Natural killer cell treated with Interleukin-12 subunit alpha and Interleukin-12 subunit beta and Interleukin-15 and Interleukin-18, amount 100 ng/mL, for 72 hours (primary cell): Measurements from ENCODE around the gene DGCR6L. TPM values are rescaled to one million over a fixed set of nuclear protein-coding genes. Genes with fewer than 3 reads are reported as not detected.
"Not testable (repeated sequence)": the region's sequence is repeated elsewhere in the genome, so short reads cannot be mapped to it uniquely, and the experiment has no call there.

Source experiments
- ATAC-seq, 2 donors: fragments of 150-1000 bp; cut with Tn5 transposase in 1 of 2; sonication (Bioruptor Pico), chemical (Tn5 transposase) in 1 of 2; 2 replicates each; pipeline ENCODE4 v1.10.0; 2021
- DNase-seq: peaks from one replicate; pipeline ENCODE4 v3.0.0; 2022; ENCODE audit warnings: low spot score
- H3K27ac Mint-ChIP-seq, 2 donors: 1 replicate in 1 of 2; 2 replicates in 1 of 2; pipeline ENCODE4 v1.8.0; 2022; ENCODE audit warnings: mixed read lengths in 2 of 2, mild to moderate bottlenecking in 1 of 2, moderate library complexity in 1 of 2
- H3K27me3 Mint-ChIP-seq, 2 donors: 1 replicate in 1 of 2; 2 replicates in 1 of 2; pipeline ENCODE4 v1.8.0; 2022; ENCODE audit warnings: mixed read lengths in 2 of 2
- H3K36me3 Mint-ChIP-seq: one replicate; pipeline ENCODE4 v1.8.0; 2022; ENCODE audit warnings: mixed read lengths
- H3K4me1 Mint-ChIP-seq, 2 donors: 1 replicate in 1 of 2; 2 replicates in 1 of 2; pipeline ENCODE4 v1.8.0; 2022; ENCODE audit warnings: low read depth in 2 of 2, mixed read lengths in 2 of 2, mild to moderate bottlenecking in 1 of 2
- H3K4me3 Mint-ChIP-seq: one replicate; pipeline ENCODE4 v1.8.0; 2022; ENCODE audit warnings: mixed read lengths
- H3K9me3 Mint-ChIP-seq: 2 replicates; pipeline ENCODE4 v1.8.0; 2022; ENCODE audit warnings: mixed read lengths
- total RNA-seq, 2 donors: library from RNA; stranded (reverse); gene quantifications; one replicate each; pipeline ENCODE4 v1.2.3, GENCODE V29; 2022

DGCR6L gene
- total RNA-seq = 10 to 100 TPM; 18.7 to 27.2 TPM

DNA sequence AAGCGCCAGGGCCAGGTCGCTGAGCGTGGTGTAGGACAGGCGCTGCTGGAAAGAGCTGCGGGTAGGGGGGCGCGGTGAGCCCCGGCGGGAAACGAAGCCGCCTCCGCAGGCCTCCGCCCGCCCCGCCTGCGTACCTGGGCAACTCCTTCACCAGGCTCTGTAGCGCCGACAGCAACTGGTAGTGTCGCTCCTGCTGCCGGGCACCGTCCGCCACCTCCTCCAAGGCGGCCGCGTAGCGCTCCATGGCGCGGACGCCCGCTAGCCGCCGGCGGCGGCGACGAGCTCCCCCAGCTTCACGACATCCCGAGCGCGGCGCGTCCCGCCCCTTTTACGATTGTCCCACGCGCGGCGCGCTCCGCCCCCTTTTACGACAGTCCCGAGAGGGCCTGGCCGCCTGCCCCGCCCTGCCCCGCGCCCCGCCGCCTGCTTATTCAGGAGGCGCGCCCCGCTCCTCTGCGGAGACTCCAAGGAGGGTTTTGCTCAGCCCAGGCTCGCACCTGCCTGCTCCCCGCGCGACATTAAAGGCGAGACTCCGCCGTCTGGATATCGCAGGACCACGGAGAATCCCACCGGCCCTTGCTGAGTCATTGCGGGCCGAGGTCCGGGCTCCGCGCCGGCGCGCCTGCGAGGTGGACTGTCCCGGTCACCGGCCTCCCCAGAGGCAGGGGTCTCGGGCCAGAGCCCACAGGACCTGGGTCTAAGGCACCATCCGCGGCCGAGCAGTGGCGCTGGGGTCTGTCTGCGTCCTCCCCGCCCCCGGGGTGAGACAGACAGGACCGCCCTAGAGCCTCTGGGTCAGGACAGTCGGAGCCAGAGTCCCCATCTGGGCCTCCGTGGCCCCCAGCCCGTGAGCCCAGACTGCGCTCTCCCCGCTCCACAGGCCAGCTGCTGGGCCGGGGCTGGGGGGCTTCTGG lies at the start of gene DGCR6L:
Gene DGCR6L (minus strand): TSS at position 316 of the 914 bp plus-strand sequence. CDS start 72 bp downstream, at position 244.
- DNase-seq (peak; percentile 98), ATAC-seq (peak; percentile 91 to 96)
- H3K4me3 Mint-ChIP-seq = peak within 1 kb of the TSS; percentile 83
- peaks cover 19 to 27% of the 10 kb centered on the region in 2 donors for H3K4me1 Mint-ChIP-seq
- no peaks in the 10 kb centered on the region for H3K27me3 Mint-ChIP-seq
- H3K36me3 Mint-ChIP-seq = no peaks in the 10 kb centered on the region
- no peaks in the 10 kb centered on the region for H3K9me3 Mint-ChIP-seq
- H3K27ac Mint-ChIP-seq = peak within 1 kb of the TSS; percentile 53 to 78

DNA sequence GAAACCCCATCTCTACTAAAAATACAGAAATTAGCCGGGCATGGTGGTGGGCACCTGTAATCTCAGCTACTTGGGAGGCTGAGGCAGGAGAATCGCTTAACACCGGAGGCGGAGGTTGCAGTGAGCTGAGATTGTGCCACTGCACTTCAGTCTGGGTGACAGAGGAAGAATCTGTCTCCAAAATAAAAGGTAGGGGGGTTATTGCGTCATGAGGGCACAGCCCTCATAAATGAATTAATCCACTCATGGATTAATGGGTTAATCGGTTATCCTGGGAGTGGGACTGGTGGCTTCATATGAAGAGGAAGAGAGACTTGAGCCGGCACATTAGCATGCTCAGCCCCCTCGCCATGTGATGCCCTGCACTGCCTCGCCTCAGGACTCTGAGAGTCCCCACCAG lies 49.0 kb upstream of the DGCR6L start:
- ATAC-seq, H3K27me3 Mint-ChIP-seq, H3K9me3 Mint-ChIP-seq, H3K27ac Mint-ChIP-seq, H3K4me1 Mint-ChIP-seq, DNase-seq, H3K4me3 Mint-ChIP-seq, H3K36me3 Mint-ChIP-seq: not testable (repeated sequence)

DNA sequence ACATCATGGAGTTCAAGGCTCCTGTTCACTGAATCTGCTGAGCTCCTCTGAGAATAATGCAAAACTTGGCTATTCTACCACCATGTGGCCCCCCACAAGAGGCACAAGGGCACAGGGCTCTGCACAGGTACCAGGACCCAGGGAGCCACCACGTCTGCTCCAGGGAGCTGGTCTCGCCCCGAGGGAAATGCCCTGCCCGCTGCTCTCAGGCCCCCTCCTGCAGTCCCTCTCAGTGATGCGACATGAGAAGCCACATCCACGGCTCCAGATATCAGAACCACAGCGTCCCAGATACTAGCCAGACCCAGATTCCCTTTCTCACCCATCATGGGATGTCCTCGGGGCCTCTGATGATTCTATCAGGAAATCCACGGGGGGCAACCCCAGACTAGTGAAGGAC lies 47.0 kb upstream of the DGCR6L start:
- not testable (repeated sequence) for H3K36me3 Mint-ChIP-seq, H3K4me3 Mint-ChIP-seq, H3K9me3 Mint-ChIP-seq, ATAC-seq, H3K27me3 Mint-ChIP-seq, H3K4me1 Mint-ChIP-seq, DNase-seq, H3K27ac Mint-ChIP-seq

DNA sequence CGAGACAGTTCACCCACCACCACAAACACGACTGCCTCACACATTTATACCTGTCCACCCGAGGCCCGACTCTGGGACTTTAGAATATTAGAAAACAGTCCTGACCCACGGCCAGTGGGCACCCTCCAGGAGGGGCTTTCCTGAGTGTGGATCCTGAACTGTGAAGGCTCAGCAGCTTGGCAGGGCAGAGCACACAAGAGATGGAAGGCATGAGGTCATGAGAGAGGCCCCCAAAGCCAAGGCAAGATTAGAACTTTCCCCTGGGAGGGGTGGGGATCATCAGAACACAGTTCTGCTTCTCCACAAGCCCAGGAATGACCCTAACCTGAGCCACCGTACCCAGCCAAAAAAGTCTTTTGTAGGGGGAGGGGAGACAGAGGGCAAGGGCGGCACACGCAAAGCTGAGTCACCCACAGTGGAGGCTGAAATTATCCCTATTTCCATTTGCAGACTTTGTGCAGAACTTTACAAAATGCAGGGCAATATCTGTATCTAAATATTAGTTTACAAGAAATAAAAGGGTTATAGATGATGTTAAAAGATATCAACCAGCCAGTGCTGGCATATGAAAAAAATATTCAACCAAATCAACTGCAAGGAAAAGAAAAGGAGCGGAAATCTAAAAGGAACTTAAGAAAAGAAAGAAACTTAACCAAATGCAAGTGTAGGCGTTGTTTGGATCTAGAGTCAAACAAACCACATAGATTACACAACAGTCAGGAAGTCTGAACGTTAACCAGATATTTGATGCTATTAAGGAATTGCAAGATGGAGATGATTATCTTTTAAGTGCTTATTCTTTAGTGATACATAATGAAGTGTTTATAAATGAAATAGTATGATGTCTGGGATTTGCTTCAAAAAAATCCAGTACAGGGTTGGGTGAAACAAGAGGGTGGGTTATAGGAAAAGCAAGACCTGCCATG lies 44.7 kb upstream of the DGCR6L start:
- H3K4me3 Mint-ChIP-seq, H3K9me3 Mint-ChIP-seq, DNase-seq, ATAC-seq, H3K4me1 Mint-ChIP-seq, H3K27ac Mint-ChIP-seq, H3K36me3 Mint-ChIP-seq, H3K27me3 Mint-ChIP-seq: not testable (repeated sequence)

DNA sequence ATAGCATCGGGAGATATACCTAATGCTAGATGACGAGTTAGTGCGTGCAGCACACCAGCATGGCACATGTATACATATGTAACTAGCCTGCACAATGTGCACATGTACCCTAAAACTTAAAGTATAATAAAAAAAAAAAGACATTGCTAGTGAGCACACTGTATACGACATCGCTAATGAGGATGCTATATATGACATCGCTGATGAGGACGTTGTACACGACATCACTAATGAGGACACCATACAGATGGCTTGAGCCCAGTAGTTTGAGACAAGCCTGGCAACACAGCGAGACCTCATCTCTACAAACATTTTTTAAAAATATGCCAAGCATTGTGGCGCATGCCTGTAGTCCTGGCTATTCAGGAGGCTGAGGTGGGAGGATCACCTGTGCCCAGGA lies 42.5 kb upstream of the DGCR6L start:
- not testable (repeated sequence) for H3K27ac Mint-ChIP-seq, ATAC-seq, H3K4me3 Mint-ChIP-seq, H3K27me3 Mint-ChIP-seq, H3K9me3 Mint-ChIP-seq, H3K4me1 Mint-ChIP-seq, DNase-seq, H3K36me3 Mint-ChIP-seq

DNA sequence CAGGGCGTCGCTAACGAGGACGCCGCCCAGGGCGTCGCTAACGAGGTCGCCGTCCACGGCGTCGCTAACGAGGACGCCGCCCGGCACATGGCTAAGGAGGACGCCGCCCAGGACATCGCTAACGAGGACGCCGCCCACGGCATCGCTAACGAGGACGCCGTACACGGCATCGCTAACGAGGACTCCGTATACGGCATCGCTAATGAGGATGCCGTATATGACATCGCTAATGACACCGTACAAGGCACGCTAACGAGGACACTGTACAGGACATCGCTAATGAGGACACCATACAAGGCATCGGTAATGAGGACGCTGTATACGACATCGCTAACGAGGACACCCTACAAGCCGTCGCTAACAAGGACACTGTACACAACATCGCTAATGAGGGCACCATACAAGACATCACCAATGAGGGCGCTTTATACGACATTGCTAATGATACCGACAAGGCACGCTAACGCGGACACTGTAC lies 41.9 kb upstream of the DGCR6L start:
- H3K27ac Mint-ChIP-seq, H3K9me3 Mint-ChIP-seq, ATAC-seq, H3K4me1 Mint-ChIP-seq, H3K4me3 Mint-ChIP-seq, H3K27me3 Mint-ChIP-seq, DNase-seq, H3K36me3 Mint-ChIP-seq: not testable (repeated sequence)

DNA sequence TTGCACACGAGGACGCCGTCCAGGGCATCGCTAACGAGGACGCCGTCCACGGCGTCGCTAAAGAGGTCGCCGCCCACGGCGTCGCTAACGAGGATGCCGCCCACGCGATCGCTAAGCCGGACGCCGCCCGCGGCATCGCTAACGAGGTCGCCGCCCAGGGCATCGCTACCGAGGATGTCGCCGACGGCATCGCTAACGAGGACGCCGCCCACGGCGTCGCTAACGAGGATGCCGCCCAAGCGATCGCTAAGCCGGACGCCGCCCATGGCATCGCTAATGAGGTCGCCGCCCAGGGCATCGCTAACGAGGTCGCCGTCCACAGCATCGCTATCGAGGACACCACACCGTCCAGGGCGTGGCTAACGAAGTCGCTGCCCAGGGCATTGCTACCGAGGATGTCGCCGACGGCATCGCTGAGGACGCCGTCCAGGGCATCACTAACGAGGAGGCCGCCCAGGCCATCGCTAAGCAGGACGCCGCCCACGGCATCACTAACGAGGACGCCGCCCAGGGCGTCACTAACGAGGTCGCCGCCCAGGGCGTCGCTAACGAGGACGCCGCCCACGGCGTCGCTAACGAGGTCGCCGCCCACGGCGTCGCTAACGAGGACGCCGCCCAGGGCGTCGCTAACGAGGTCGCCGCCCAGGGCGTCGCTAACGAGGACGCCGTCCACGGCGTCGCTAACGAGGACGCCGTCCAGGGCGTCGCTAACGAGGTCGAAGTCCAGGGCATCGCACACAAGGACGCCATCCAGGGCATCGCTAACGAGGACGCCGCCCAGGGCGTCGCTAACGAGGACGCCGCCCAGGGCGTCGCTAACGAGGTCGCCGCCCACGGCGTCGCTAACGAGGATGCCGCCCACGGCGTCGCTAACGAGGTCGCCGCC lies 41.2 kb upstream of the DGCR6L start:
- ATAC-seq, H3K4me1 Mint-ChIP-seq, H3K27ac Mint-ChIP-seq, H3K27me3 Mint-ChIP-seq, H3K9me3 Mint-ChIP-seq, H3K36me3 Mint-ChIP-seq, DNase-seq, H3K4me3 Mint-ChIP-seq: not testable (repeated sequence)

DNA sequence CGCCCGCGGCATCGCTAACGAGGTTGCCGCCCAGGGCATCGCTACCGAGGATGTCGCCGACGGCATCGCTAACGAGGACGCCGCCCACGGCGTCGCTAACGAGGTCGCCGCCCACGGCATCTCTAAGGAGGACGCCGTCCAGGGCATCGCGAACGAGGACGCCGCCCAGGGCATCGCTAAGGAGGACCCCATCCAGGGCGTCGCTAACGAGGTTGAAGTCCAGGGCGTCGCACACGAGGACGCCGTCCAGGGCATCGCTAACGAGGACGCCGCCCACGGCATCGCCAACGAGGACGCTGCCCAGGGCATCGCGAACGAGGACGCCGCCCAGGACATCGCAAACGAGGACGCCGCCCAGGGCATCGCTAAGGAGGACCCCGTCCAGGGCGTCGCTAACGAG lies 40.4 kb upstream of the DGCR6L start:
- not testable (repeated sequence) for H3K36me3 Mint-ChIP-seq, H3K27me3 Mint-ChIP-seq, H3K9me3 Mint-ChIP-seq, H3K27ac Mint-ChIP-seq, ATAC-seq, H3K4me3 Mint-ChIP-seq, DNase-seq, H3K4me1 Mint-ChIP-seq

DNA sequence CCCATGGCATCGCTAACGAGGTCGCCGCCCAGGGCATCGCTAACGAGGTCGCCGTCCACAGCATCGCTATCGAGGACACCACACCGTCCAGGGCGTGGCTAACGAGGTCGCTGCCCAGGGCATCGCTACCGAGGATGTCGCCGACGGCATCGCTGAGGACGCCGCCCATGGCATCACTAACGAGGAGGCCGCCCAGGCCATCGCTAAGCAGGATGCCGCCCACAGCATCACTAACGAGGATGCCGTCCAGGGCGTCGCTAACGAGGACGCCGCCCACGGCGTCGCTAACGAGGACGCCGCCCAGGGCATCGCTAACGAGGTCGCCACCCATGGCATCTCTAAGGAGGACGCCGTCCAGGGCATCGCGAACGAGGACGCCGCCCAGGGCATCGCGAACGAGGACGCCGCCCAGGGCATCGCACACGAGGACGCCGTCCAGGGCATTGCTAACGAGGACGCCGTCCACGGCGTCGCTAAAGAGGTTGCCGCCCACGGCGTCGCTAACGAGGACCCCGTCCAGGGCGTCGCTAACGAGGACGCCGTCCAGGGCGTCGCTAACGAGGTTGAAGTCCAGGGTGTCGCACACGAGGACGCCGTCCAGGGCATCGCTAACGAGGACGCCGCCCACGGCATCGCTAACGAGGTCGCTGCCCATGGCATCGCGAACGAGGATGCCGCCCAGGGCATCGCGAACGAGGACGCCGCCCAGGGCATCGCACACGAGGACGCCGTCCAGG lies 38.8 kb upstream of the DGCR6L start:
- not testable (repeated sequence) for H3K4me1 Mint-ChIP-seq, H3K27me3 Mint-ChIP-seq, ATAC-seq, H3K4me3 Mint-ChIP-seq, DNase-seq, H3K9me3 Mint-ChIP-seq, H3K36me3 Mint-ChIP-seq, H3K27ac Mint-ChIP-seq

DNA sequence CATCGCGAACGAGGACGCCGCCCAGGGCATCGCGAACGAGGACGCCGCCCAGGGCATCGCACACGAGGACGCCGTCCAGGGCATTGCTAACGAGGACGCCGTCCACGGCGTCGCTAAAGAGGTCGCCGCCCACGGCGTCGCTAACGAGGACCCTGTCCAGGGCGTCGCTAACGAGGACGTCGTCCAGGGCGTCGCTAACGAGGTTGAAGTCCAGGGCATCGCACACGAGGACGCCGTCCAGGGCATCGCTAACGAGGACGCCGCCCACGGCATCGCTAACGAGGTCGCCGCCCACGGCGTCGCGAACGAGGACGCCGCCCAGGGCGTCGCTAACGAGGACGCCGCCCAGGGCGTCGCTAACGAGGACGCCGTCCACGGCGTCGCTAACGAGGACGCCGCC lies 38.1 kb upstream of the DGCR6L start:
- not testable (repeated sequence) for H3K36me3 Mint-ChIP-seq, H3K4me1 Mint-ChIP-seq, ATAC-seq, H3K4me3 Mint-ChIP-seq, H3K9me3 Mint-ChIP-seq, H3K27ac Mint-ChIP-seq, DNase-seq, H3K27me3 Mint-ChIP-seq

DNA sequence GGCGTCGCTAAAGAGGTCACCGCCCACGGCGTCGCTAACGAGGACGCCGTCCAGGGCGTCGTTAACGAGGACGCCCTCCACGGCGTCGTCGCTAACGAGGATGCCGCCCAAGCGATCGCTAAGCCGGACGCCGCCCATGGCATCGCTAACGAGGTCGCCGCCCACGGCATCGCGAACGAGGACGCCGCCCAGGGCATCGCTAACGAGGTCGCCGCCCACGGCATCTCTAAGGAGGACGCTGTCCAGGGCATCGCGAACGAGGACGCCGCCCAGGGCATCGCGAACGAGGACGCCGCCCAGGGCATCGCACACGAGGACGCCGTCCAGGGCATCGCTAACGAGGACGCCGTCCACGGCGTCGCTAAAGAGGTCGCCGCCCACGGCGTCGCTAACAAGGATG lies 37.0 kb upstream of the DGCR6L start:
- H3K4me3 Mint-ChIP-seq, H3K36me3 Mint-ChIP-seq, H3K27ac Mint-ChIP-seq, DNase-seq, H3K27me3 Mint-ChIP-seq, H3K4me1 Mint-ChIP-seq, ATAC-seq, H3K9me3 Mint-ChIP-seq: not testable (repeated sequence)

DNA sequence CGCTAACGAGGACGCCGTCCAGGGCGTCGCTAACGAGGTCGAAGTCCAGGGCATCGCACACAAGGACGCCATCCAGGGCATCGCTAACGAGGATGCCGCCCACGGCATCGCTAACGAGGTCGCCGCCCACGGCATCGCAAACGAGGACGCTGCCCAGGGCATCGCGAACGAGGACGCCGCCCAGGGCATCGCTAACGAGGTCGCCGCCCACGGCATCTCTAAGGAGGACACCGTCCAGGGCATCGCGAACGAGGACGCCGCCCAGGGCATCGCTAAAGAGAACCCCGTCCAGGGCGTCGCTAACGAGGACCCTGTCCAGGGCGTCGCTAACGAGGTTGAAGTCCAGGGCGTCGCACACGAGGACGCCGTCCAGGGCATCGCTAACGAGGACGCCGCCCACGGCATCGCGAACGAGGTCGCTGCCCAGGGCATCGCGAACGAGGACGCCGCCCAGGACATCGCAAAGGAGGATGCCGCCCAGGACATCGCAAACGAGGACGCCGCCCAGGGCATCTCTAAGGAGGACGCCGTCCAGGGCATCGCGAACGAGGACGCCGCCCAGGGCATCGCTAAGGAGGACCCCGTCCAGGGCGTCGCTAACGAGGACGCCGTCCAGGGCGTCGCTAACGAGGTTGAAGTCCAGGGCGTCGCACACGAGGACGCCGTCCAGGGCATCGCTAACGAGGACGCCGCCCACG lies 36.2 kb upstream of the DGCR6L start:
- not testable (repeated sequence) for H3K27ac Mint-ChIP-seq, H3K27me3 Mint-ChIP-seq, H3K36me3 Mint-ChIP-seq, H3K4me1 Mint-ChIP-seq, H3K4me3 Mint-ChIP-seq, ATAC-seq, DNase-seq, H3K9me3 Mint-ChIP-seq
